ENCODE data around the gene RCBTB1. TPM values are rescaled to one million over a fixed set of nuclear protein-coding genes. Genes with fewer than 3 reads are reported as not detected.

Gene RCBTB1
- total and polyA plus RNA-seq, 7 donors, result 4.2 to 20.7 (median 10.2) TPM

GRCh38 chr13:49629947-49630346, 44.6 kb upstream of the RCBTB1 start:
- no peak overlapping the region for H3K4me3 ChIP-seq
- H3K4me1 ChIP-seq, result no peaks in the 10 kb centered on the region
- intact Hi-C loops (cut with DNase I), result no loop called here
- 78 to 93% methylated on average over 4 of the region's 4 CpGs for WGBS, 2 donors
- TF ChIP-seq POLR2AphosphoS5 (IDR thresholded peaks at IDR 0.05) (no peak), EP300 (IDR thresholded peaks at IDR 0.05) (no peak), POLR2A (IDR thresholded peaks at IDR 0.05) (no peak), CTCF (IDR thresholded peaks at IDR 0.05) (no peak)
- no peaks in the 10 kb centered on the region for H3K27me3 ChIP-seq
- H3K9me3 ChIP-seq, result no peaks in the 10 kb centered on the region
- DNase-seq, result no peak
- H3K36me3 ChIP-seq, result no peaks in the 10 kb centered on the region
- H3K27ac ChIP-seq, result no peak overlapping the region

- no peak for TF ChIP-seq CTCF (IDR thresholded peaks at IDR 0.05)
- no peak for TF ChIP-seq POLR2AphosphoS5 (IDR thresholded peaks at IDR 0.05)
- TF ChIP-seq EP300 (IDR thresholded peaks at IDR 0.05), result no peak
- TF ChIP-seq POLR2A (IDR thresholded peaks at IDR 0.05), result no peak
- no peaks in the 10 kb centered on the region for H3K9me3 ChIP-seq
- H3K36me3 ChIP-seq, result no peaks in the 10 kb centered on the region
- 75 to 85% methylated on average over 8 of the region's 8 CpGs for WGBS, 2 donors
- no peak overlapping the region for H3K27ac ChIP-seq
- H3K4me1 ChIP-seq, result no peaks in the 10 kb centered on the region
- H3K27me3 ChIP-seq, result no peaks in the 10 kb centered on the region
- intact Hi-C loops (cut with DNase I), result no loop called here
- no peak for DNase-seq
- peak overlapping the region in 1 of 4 donors; percentile 27 for H3K4me3 ChIP-seq
These were observed 44.0 kb upstream of the RCBTB1 start for GRCh38 chr13:49629196-49629938.

GRCh38 chr13:49627831-49628652, 42.7 kb upstream of the RCBTB1 start, which contains the start of gene ARL11:
ARL11 (plus strand) TSS chr13:49628507; CDS start chr13:49630448, 1,941 bp downstream.
- Histone ChIP-seq H3K9me3 (no peaks in the 10 kb centered on the region), H3K4me1 (no peaks in the 10 kb centered on the region), H3K4me3 (peak within 1 kb of the TSS in 3 of 4 donors; percentile 5 to 27 (median 22)), H3K27ac (no peak within 1 kb of the TSS), H3K27me3 (no peaks in the 10 kb centered on the region), H3K36me3 (no peaks in the 10 kb centered on the region)
- TF ChIP-seq CTCF (IDR thresholded peaks at IDR 0.05) (no peak), POLR2A (IDR thresholded peaks at IDR 0.05) (no peak), POLR2AphosphoS5 (IDR thresholded peaks at IDR 0.05) (peak in 2 of 4 donors; percentile 33 to 39)
- DNase-seq, result peak; percentile 76
- intact Hi-C loops (cut with DNase I), result no loop called here
- WGBS, 2 donors, result 48 to 49% methylated on average over 17 of the region's 17 CpGs

- no peaks in the 10 kb centered on the region for H3K4me1 ChIP-seq
- intact Hi-C loops (cut with DNase I), result no loop called here
- H3K9me3 ChIP-seq, result no peaks in the 10 kb centered on the region
- no peaks in the 10 kb centered on the region for H3K36me3 ChIP-seq
- 54 to 76% methylated on average over 12 of the region's 12 CpGs for WGBS, 2 donors
- H3K27ac ChIP-seq, result no peak overlapping the region
- no peaks in the 10 kb centered on the region for H3K27me3 ChIP-seq
- no peak overlapping the region for H3K4me3 ChIP-seq
- no peak for DNase-seq
- TF ChIP-seq POLR2A (IDR thresholded peaks at IDR 0.05), result no peak
- TF ChIP-seq CTCF (IDR thresholded peaks at IDR 0.05), result no peak
- TF ChIP-seq POLR2AphosphoS5 (IDR thresholded peaks at IDR 0.05), result no peak
- TF ChIP-seq EP300 (IDR thresholded peaks at IDR 0.05), result no peak
These were observed 40.2 kb upstream of the RCBTB1 start for GRCh38 chr13:49625392-49626079.
